ENCODE results near the gene RTP5. TPM values are rescaled to one million over a fixed set of nuclear protein-coding genes. Genes with fewer than 3 reads are reported as not detected.

Gene RTP5
- total RNA-seq, 1 experiment from 2014 or later: not detected

GRCh38 chr2:241867776-241868420 is 1.6 kb upstream of the RTP5 start:
- ChIA-PET CTCF (interaction anchor here (0.7 kb wide), 1 partner anchor 11 kb away, joined by 5 read pairs; no protein-coding TSS in a partner anchor), POLR2A (ENCODE audit: low non-redundant PET) (interaction anchor here (0.9 kb wide), 1 partner anchor 64 kb away, joined by 12 read pairs; no protein-coding TSS in a partner anchor)
- no TSS peak for BruUV-seq (replicated peaks)
- TF ChIP-seq, protein P1, sequence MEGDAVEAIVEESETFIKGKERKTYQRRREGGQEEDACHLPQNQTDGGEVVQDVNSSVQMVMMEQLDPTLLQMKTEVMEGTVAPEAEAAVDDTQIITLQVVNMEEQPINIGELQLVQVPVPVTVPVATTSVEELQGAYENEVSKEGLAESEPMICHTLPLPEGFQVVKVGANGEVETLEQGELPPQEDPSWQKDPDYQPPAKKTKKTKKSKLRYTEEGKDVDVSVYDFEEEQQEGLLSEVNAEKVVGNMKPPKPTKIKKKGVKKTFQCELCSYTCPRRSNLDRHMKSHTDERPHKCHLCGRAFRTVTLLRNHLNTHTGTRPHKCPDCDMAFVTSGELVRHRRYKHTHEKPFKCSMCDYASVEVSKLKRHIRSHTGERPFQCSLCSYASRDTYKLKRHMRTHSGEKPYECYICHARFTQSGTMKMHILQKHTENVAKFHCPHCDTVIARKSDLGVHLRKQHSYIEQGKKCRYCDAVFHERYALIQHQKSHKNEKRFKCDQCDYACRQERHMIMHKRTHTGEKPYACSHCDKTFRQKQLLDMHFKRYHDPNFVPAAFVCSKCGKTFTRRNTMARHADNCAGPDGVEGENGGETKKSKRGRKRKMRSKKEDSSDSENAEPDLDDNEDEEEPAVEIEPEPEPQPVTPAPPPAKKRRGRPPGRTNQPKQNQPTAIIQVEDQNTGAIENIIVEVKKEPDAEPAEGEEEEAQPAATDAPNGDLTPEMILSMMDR (conservative IDR thresholded peaks at IDR 0.05; ENCODE audit: low read depth, low read length): no peak
- intact Hi-C loops (cut with micrococcal nuclease; ENCODE audit: unreplicated experiment): no loop called here
- DNase-seq (ENCODE audit: low spot score): no peak
- Histone ChIP-seq H3K36me3 (ENCODE audit: insufficient read depth, low read length, poor library complexity, severe bottlenecking) (no peaks in the 10 kb centered on the region), H3K27me3 (replicated peaks; ENCODE audit: insufficient read depth, low read depth, low read length, poor library complexity) (no peaks in the 10 kb centered on the region), H3K27ac (ENCODE audit: low read depth, low read length, poor library complexity, severe bottlenecking) (peak overlapping the region; percentile 46), H3K4me1 (ENCODE audit: insufficient read depth, low read length, poor library complexity, severe bottlenecking) (peaks cover 17% of the 10 kb centered on the region), H3K9me3 (ENCODE audit: low read depth, low read length, poor library complexity, severe bottlenecking) (no peaks in the 10 kb centered on the region), H3K4me3 (ENCODE audit: low read depth, low read length, poor library complexity, severe bottlenecking) (no peak overlapping the region)

DNA sequence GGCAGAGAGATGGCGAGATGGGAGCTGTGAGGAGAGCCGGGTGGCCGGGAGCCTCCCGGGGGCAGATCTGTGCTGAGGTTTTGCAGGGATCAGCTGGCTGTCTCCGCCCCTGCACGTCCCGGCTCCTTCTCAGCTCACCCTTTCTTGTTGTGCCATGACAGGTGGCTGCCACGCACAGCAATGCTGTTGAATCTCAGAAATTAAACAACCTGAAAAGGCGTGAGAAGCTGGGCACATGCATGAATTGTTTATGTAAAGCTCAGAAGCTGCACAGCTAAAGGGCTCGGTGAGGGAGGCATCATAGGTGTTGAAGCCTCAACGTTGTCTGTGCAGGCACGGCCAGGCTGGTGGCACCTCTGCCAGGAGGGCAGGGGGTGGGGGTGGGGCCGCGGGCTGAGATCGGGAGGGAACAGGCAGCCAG is 858 bp upstream of the RTP5 start:
- CTCF ChIA-PET: no interaction called here

GRCh38 chr2:241870081-241870541 is 582 bp downstream of the RTP5 start:
- H3K27ac ChIP-seq (ENCODE audit: low read depth, low read length, poor library complexity, severe bottlenecking): no peak overlapping the region
- H3K4me3 ChIP-seq (ENCODE audit: low read depth, low read length, poor library complexity, severe bottlenecking): no peak overlapping the region
- intact Hi-C loops (cut with micrococcal nuclease; ENCODE audit: unreplicated experiment): loop anchor here (10.0 kb wide), 1 partner anchor 1025 kb away; no protein-coding TSS in a partner anchor
- H3K4me1 ChIP-seq (ENCODE audit: insufficient read depth, low read length, poor library complexity, severe bottlenecking): peaks cover 6% of the 10 kb centered on the region
- TF ChIP-seq EZH2 (IDR thresholded peaks at IDR 0.05; ENCODE audit: borderline replicate concordance, low read depth, low read length, poor library complexity, severe bottlenecking): no peak
- TF ChIP-seq, protein P1 (conservative IDR thresholded peaks at IDR 0.05; ENCODE audit: low read depth, low read length): no peak
- CTCF ChIA-PET: no interaction called here
- no TSS peak for BruUV-seq (replicated peaks)
- no peaks in the 10 kb centered on the region for H3K36me3 ChIP-seq (ENCODE audit: insufficient read depth, low read length, poor library complexity, severe bottlenecking)
- POLR2A ChIA-PET (ENCODE audit: low non-redundant PET): no interaction called here
- DNase-seq (ENCODE audit: low spot score): no peak
- H3K9me3 ChIP-seq (ENCODE audit: low read depth, low read length, poor library complexity, severe bottlenecking): no peaks in the 10 kb centered on the region
- H3K27me3 ChIP-seq (replicated peaks; ENCODE audit: insufficient read depth, low read depth, low read length, poor library complexity): no peaks in the 10 kb centered on the region

More for the DNA sequence above, 858 bp upstream of the RTP5 start:
- Histone ChIP-seq H3K27me3 (replicated peaks; ENCODE audit: insufficient read depth, low read depth, low read length, poor library complexity) (no peaks in the 10 kb centered on the region), H3K27ac (ENCODE audit: low read depth, low read length, poor library complexity, severe bottlenecking) (peak overlapping the region; percentile 50), H3K4me1 (ENCODE audit: insufficient read depth, low read length, poor library complexity, severe bottlenecking) (peaks cover 13% of the 10 kb centered on the region), H3K4me3 (ENCODE audit: low read depth, low read length, poor library complexity, severe bottlenecking) (no peak overlapping the region), H3K9me3 (ENCODE audit: low read depth, low read length, poor library complexity, severe bottlenecking) (no peaks in the 10 kb centered on the region), H3K36me3 (ENCODE audit: insufficient read depth, low read length, poor library complexity, severe bottlenecking) (no peaks in the 10 kb centered on the region)
- POLR2A ChIA-PET (ENCODE audit: low non-redundant PET): interaction anchor here (0.9 kb wide), 1 partner anchor 65 kb away, joined by 12 read pairs; no protein-coding TSS in a partner anchor
- no TSS peak for BruUV-seq (replicated peaks)
- DNase-seq (ENCODE audit: low spot score): no peak
- intact Hi-C loops (cut with micrococcal nuclease; ENCODE audit: unreplicated experiment): no loop called here
- no peak for TF ChIP-seq EZH2 (IDR thresholded peaks at IDR 0.05; ENCODE audit: borderline replicate concordance, low read depth, low read length, poor library complexity, severe bottlenecking)
- TF ChIP-seq, protein P1 (conservative IDR thresholded peaks at IDR 0.05; ENCODE audit: low read depth, low read length): no peak
